GM12875 (cell line): ENCODE measurements around the gene ERBB2.

Experiments
- H3K4me3 ChIP-seq: one replicate; pipeline ENCODE4 v1.5.1; 2011; ENCODE audit warnings: low read depth, low read length, control low read depth
- TF ChIP-seq, protein P1 (sequence below): IDR thresholded peaks from 2 replicates; pipeline ENCODE4 v1.5.1; 2011; ENCODE audit warnings: low read depth, mild to moderate bottlenecking, control low read depth, inconsistent platforms, low read length, moderate library complexity, borderline replicate concordance; ENCODE audit not compliant: insufficient read depth

The ERBB2 gene

DNA sequence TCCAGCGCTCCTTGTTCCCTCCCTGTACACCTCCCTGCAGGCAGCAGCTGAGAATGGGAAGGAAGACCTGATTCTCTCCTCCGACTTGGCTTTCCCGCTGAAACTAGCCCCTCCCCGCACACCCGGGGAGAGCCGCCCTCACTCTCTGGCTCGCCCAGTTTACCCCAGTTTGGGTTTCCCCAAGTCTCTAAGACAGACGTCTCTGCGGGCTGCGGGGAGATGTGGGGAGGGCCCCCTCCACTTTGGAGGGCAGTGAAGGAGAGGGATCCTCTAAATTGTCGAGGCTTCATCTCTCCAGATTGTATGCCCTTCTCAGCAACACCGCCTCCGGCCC is 38.7 kb downstream of the ERBB2 start:
- TF ChIP-seq, protein P1, sequence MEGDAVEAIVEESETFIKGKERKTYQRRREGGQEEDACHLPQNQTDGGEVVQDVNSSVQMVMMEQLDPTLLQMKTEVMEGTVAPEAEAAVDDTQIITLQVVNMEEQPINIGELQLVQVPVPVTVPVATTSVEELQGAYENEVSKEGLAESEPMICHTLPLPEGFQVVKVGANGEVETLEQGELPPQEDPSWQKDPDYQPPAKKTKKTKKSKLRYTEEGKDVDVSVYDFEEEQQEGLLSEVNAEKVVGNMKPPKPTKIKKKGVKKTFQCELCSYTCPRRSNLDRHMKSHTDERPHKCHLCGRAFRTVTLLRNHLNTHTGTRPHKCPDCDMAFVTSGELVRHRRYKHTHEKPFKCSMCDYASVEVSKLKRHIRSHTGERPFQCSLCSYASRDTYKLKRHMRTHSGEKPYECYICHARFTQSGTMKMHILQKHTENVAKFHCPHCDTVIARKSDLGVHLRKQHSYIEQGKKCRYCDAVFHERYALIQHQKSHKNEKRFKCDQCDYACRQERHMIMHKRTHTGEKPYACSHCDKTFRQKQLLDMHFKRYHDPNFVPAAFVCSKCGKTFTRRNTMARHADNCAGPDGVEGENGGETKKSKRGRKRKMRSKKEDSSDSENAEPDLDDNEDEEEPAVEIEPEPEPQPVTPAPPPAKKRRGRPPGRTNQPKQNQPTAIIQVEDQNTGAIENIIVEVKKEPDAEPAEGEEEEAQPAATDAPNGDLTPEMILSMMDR = no peak
- no peak overlapping the region for H3K4me3 ChIP-seq

DNA sequence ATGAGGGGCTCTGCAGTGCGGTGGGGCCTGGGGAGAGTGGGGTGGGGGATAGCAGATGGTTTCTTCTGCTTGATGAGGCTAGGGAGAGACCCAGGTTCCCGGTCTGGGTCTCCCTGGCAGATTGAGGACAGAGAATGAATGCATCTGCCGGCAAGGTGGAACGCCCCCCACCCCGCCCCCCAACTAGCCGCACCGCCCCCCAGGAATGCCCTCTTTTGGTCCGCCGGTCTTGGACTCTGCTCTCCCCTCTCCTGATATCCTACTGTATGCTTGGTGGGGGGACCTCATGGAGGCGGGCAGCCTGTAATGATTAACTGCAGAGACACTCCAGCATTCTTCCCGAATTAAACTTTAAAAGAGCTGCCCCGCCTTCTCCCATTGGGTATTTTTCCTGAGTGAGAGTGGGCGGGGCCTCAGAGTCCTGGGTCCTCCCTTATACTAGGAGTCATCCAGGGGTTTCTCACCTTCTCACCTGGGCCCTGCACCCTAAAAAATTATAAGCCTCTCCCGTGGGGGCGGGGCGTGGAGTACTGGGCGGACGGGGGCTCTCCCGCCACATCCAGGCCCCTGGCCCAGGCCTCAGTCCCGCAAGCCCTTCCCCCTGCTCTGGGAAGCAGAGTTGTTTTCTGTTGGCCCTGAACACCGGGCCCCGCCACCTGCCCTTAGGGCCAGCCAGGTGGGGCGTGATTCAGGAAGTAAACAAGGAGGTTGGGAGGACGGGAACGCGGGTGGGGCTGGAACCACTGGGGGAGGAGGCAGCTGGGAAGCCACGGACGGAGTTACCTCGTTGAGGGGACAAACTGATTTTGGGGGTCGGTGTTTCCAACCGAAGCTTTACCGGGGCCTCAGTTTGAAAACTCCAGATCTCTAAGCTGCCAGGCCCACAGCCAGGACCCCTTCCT is 39.4 kb downstream of the ERBB2 start:
- TF ChIP-seq, protein P1 = no peak
- H3K4me3 ChIP-seq = no peak overlapping the region

DNA sequence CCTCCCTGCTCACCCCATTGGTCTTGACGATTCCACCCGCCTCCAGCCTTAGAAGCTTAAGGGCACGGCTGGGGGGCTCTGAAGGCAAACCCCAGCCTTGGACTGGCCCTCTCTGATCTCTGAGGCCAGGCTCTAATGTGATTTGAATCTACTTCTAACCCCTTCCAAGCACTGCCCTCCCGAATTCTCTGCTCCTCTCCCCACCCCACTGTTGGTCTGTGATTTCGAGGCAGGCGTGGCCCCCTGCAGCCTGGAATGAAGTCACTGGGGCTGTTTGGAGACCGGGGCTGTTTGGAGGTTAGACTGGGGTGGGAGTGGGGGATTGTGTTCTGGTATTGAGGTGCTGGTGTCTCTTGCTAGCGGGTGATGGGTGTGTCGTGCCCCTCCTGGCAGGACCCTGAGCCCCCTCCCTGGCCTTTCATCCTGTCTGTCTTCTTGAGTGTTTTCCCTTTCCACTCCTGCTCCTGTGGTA is 40.1 kb downstream of the ERBB2 start:
- TF ChIP-seq, protein P1 = no peak
- no peak overlapping the region for H3K4me3 ChIP-seq

DNA sequence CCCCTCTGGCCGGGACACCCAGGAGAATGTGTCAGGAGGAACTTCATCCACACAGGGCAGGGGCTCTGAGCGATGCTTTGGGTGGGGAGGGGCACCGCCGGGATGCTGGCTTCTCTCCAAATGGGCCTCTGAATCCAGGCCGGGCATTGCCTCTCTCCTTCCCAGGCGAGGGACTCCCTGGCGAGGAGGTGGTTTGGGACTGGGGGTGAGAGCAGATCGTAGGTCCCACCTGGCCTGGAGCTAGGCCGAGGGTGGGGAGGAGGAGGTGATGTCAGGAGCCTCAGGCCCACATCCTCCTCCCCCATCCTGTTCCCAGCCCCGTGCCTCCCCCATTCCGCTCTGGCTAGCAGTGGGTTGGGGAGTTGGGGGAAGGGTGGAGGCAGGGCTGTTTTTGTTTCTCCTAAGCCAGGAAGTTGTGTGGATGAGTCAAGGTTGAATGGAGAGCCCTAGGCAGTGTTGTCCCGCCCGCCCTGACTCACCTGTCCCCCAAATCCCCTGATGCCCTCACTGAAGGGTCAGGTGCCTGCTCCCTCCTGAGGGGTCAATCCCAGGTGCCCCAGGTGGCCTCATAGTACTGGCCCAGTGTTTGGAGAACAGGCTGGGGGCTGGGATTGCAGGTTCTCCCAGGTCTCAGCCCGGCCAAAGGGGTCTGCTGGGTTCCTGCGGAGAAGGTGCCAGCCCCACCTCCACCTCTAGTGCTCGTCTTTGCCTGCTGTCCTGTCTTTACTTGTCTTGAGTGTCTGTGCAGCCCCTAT is 40.7 kb downstream of the ERBB2 start:
- H3K4me3 ChIP-seq = no peak overlapping the region

GRCh38 chr17:39742126-39742855 is 42.4 kb downstream of the ERBB2 start:
- TF ChIP-seq, protein P1 = no peak
- no peak overlapping the region for H3K4me3 ChIP-seq

More for the DNA sequence above, 40.7 kb downstream of the ERBB2 start:
- TF ChIP-seq, protein P1 = no peak

DNA sequence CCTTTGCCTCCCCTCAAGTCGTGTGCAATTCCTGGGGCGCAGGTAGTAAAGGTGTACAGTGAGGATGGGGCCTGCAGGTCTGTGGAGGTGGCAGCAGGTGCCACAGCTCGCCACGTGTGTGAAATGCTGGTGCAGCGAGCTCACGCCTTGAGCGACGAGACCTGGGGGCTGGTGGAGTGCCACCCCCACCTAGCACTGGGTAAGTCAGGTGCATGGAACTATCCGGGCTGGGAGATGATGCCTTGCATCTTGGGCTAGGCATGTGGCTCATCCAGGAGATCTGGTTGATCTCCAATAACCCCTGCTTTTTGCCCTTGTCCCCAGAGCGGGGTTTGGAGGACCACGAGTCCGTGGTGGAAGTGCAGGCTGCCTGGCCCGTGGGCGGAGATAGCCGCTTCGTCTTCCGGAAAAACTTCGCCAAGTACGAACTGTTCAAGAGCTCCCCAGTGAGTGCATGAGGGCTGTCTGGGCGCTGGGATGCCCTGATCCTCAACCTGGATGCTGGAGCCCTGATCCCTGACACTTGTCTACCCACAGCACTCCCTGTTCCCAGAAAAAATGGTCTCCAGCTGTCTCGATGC is 43.1 kb downstream of the ERBB2 start:
- H3K4me3 ChIP-seq = no peak overlapping the region
- TF ChIP-seq, protein P1 = no peak
